Parathyroid adenoma (tissue), 2 donors: ENCODE data around the gene UTF1.

ENCODE experiments used
- H2AFZ ChIP-seq: fragments of 300-600 bp; sonication (generic); one replicate; pipeline ENCODE4 v1.7.0; 2017; ENCODE audit warnings: antibody characterized with exemption, mild to moderate bottlenecking
- H3K27ac ChIP-seq: fragments of 300-600 bp; sonication (generic); one replicate; pipeline ENCODE4 v1.7.0; 2017
- H3K27me3 ChIP-seq: fragments of 300-600 bp; sonication (generic); one replicate; pipeline ENCODE4 v1.7.0; 2017; ENCODE audit warnings: low read length; ENCODE audit not compliant: control insufficient read depth, insufficient read depth
- H3K36me3 ChIP-seq: fragments of 300-600 bp; sonication (generic); one replicate; pipeline ENCODE4 v1.7.0; 2017; ENCODE audit warnings: low read length; ENCODE audit not compliant: control insufficient read depth, insufficient read depth
- H3K4me1 ChIP-seq: fragments of 300-600 bp; sonication (generic); one replicate; pipeline ENCODE4 v1.7.0; 2017; ENCODE audit warnings: control low read depth
- H3K4me2 ChIP-seq: fragments of 300-600 bp; sonication (generic); one replicate; pipeline ENCODE4 v1.7.0; 2017; ENCODE audit warnings: low read length
- H3K4me3 ChIP-seq: fragments of 300-600 bp; sonication (generic); one replicate; pipeline ENCODE4 v1.7.0; 2017; ENCODE audit warnings: low read depth, low read length
- H3K79me2 ChIP-seq: fragments of 300-600 bp; sonication (generic); one replicate; pipeline ENCODE4 v1.7.0; 2017; ENCODE audit warnings: control low read depth
- H3K9ac ChIP-seq: fragments of 300-600 bp; sonication (generic); one replicate; pipeline ENCODE4 v1.7.0; 2017; ENCODE audit warnings: mild to moderate bottlenecking
- H3K9me3 ChIP-seq: fragments of 300-600 bp; sonication (generic); one replicate; pipeline ENCODE4 v1.7.0; 2017; ENCODE audit warnings: low read length; ENCODE audit not compliant: control insufficient read depth
- TF ChIP-seq, protein P1 (sequence below): fragments of 300-600 bp; sonication (generic); IDR thresholded peaks from one replicate; pipeline ENCODE4 v1.7.0; 2017; ENCODE audit warnings: antibody characterized with exemption, mild to moderate bottlenecking
- donor health status: primary hyperparathyroidism.

Gene UTF1

DNA sequence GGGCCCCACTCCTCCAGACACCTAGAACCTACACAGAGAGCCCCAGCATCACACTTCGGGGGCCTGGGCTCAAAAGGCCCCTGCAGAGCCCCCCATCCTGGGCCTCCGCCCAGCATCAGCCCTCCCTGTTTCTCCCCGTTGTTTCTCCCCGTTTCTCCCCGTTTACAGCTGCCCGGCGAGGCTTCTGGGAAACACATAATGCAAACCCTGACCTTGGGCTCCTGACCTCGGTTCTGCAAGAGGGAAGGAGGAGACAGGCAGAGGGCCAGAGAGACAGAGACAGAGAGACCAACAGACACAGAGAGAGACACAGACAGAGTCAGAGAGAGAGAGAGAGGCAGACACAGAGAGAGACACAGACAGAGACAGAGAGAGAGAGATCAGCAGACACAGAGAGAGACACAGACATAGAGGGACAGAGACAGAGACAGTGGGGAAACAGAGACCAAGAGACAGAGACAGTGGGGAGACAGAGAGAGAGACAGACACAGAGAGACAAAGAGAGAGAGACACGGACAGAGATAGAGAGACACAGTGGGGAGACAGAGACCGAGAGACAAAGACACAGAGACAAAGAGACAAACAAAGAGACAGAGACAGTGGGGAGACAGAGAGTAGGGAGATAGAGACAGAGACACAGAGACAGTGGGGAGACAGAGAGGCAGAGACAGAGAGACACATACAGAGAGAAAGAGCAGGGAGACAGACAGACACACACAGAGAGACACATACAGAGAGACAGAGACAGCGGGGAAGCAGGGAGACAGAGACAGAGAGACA lies 20.1 kb downstream of the UTF1 start:
- Histone ChIP-seq H3K4me2 (no peak overlapping the region), H3K4me3 (no peak overlapping the region), H3K27me3 (no peaks in the 10 kb centered on the region), H3K79me2 (no peaks in the 10 kb centered on the region), H2AFZ (no peak overlapping the region), H3K9me3 (no peaks in the 10 kb centered on the region), H3K9ac (no peak overlapping the region), H3K4me1 (no peaks in the 10 kb centered on the region), H3K27ac (no peak overlapping the region), H3K36me3 (no peaks in the 10 kb centered on the region)
- TF ChIP-seq, protein P1, sequence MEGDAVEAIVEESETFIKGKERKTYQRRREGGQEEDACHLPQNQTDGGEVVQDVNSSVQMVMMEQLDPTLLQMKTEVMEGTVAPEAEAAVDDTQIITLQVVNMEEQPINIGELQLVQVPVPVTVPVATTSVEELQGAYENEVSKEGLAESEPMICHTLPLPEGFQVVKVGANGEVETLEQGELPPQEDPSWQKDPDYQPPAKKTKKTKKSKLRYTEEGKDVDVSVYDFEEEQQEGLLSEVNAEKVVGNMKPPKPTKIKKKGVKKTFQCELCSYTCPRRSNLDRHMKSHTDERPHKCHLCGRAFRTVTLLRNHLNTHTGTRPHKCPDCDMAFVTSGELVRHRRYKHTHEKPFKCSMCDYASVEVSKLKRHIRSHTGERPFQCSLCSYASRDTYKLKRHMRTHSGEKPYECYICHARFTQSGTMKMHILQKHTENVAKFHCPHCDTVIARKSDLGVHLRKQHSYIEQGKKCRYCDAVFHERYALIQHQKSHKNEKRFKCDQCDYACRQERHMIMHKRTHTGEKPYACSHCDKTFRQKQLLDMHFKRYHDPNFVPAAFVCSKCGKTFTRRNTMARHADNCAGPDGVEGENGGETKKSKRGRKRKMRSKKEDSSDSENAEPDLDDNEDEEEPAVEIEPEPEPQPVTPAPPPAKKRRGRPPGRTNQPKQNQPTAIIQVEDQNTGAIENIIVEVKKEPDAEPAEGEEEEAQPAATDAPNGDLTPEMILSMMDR: no peak

DNA sequence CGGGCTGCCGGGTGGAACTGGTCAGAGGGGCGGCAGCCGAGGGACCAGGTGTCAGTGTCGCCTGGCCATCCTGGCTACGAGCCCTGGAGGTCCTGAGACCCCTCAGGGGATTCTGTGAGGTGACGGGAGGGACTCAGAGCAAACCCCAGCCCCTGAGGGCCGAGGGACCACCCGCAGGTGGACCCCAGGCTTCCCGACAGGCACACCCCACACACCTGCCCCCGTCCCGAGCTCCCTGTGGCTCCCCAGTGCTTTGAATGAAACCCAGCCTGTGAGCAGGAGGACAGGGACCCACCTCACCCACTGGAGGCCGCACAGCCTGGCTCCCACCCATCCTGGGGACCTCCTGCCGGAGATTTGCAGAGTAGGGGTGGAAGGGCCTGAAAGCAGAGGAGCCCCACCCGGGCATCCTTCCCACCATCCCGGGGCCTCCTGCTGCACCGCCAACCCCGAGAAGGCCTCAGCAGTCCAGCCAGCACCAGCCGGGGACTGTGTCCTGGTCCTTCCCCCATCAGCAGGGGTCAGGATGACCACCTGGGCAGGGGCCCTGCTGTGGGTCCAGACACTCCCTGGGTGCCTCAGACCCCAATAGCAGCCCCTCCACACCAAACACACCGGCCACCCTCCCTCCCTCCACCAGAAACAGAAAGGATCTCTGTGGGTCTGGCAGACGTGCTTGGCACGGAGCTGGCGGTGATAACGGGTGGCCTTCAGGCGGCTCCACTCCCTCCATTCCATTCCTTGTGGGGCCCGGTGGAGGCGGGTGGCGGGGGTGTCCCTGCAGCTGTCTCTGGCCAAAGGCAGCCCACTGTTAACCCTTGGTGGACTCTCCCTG lies 21.6 kb downstream of the UTF1 start:
- no peaks in the 10 kb centered on the region for H3K36me3 ChIP-seq
- no peaks in the 10 kb centered on the region for H3K4me1 ChIP-seq
- H3K9ac ChIP-seq: no peak overlapping the region
- no peaks in the 10 kb centered on the region for H3K79me2 ChIP-seq
- TF ChIP-seq, protein P1: no peak
- no peak overlapping the region for H2AFZ ChIP-seq
- no peak overlapping the region for H3K4me2 ChIP-seq
- no peak overlapping the region for H3K27ac ChIP-seq
- H3K9me3 ChIP-seq: no peaks in the 10 kb centered on the region
- no peak overlapping the region for H3K4me3 ChIP-seq
- no peaks in the 10 kb centered on the region for H3K27me3 ChIP-seq

DNA sequence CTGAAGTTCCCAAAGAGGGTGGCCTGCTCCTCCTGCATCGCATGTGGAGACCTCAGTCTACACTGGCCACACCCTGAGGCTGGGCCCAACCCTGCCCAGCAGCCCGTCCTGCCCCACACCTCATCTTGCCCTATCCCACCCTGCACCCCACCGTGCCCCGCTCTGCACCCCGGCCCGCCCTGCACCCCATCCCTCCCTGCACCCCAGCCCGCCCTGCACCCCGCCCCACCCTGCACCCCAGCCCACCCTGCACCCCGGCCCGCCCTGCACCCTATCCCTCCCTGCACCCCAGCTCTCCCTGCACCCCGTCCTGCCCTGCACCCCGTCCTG lies 22.2 kb downstream of the UTF1 start:
- H3K4me3 ChIP-seq: no peak overlapping the region
- no peak overlapping the region for H3K4me2 ChIP-seq
- no peak overlapping the region for H3K27ac ChIP-seq
- no peaks in the 10 kb centered on the region for H3K4me1 ChIP-seq
- no peaks in the 10 kb centered on the region for H3K79me2 ChIP-seq
- TF ChIP-seq, protein P1: no peak
- H3K9ac ChIP-seq: no peak overlapping the region
- H3K9me3 ChIP-seq: no peaks in the 10 kb centered on the region
- H3K36me3 ChIP-seq: no peaks in the 10 kb centered on the region
- no peaks in the 10 kb centered on the region for H3K27me3 ChIP-seq
- H2AFZ ChIP-seq: no peak overlapping the region

DNA sequence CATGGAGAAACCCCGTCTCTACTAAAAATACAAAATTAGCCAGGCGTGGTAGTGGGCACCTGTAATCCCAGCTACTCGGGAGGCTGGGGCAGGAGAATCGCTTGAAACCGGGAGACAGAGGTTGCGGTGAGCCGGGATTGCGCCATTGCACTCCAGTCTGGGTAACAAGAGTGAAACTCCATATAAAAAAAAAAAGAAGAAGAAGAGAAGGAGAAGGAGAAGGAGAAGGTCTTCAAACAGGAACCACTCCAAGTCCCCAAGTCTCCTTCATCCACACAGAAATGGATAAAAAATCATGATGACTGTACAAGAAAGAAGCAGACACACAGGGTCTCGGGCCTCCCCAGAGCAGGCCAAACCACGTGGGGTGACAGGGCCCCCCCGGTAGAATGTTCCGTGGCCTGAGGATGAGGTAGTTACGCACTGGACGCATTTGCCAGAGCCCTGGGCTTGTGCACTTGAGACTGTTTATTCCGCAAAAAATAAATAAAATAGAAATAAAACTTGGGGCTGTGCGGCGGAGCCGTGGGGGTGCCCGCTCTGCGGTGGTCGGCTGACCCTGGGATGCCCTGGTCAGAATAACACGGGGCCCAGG lies 23.4 kb downstream of the UTF1 start:
- Histone ChIP-seq H3K79me2 (no peaks in the 10 kb centered on the region), H3K4me2 (no peak overlapping the region), H3K4me3 (no peak overlapping the region), H3K9me3 (no peaks in the 10 kb centered on the region), H3K9ac (no peak overlapping the region), H3K4me1 (no peaks in the 10 kb centered on the region), H3K27me3 (no peaks in the 10 kb centered on the region), H3K27ac (no peak overlapping the region), H3K36me3 (no peaks in the 10 kb centered on the region), H2AFZ (no peak overlapping the region)
- TF ChIP-seq, protein P1: no peak
